IMR-90 (cell line): ENCODE measurements around the gene PRR12. TPM values are rescaled to one million over a fixed set of nuclear protein-coding genes. Genes with fewer than 3 reads are reported as not detected.

Source experiments
- ATAC-seq: fragments of 200-7000 bp; cut with Tn5 transposase; 2 replicates; pipeline ENCODE4 v1.9.1; 2020; ENCODE audit warnings: low read depth, mild to moderate bottlenecking, moderate library complexity
- BruUV-seq: library from RNA; stranded (reverse); fragments of 400-500 nt; replicated peaks from 2 replicates; lab custom pipeline; 2021; lab: Mats Ljungman, UMichigan
- CTCF ChIA-PET: fragments of 300-600 bp; formaldehyde crosslinking; extraction: SDS; loops from one replicate; lab custom pipeline; 2021; ENCODE audit warnings: antibody characterized with exemption; lab: Yijun Ruan, JAX
- POLR2A ChIA-PET: fragments of 300-600 bp; sonication (Branson Sonifier 250); formaldehyde crosslinking; loops from one replicate; lab custom pipeline; 2022; ENCODE audit warnings: antibody characterized with exemption; ENCODE audit not compliant: unreplicated experiment; lab: Charles Lee
- DNase-seq: peaks from one replicate; pipeline ENCODE4 v3.0.0; 2013
- H2AFZ ChIP-seq: replicated peaks from 2 replicates; pipeline ENCODE3; 2013; ENCODE audit warnings: low read length, mild to moderate bottlenecking; ENCODE audit not compliant: poor library complexity
- H2AK5ac ChIP-seq: 2 replicates; pipeline ENCODE4 v1.6.1; 2013; ENCODE audit warnings: low read depth, low read length, inconsistent platforms
- H2AK9ac ChIP-seq: replicated peaks from 2 replicates; pipeline ENCODE3; 2013; ENCODE audit warnings: mild to moderate bottlenecking, low read depth, low read length, moderate library complexity; ENCODE audit not compliant: poor library complexity
- H2BK120ac ChIP-seq: 2 replicates; pipeline ENCODE4 v1.6.1; 2013; ENCODE audit warnings: low read depth, low read length, inconsistent platforms
- H2BK15ac ChIP-seq: 3 replicates; pipeline ENCODE4 v1.6.1; 2013; ENCODE audit warnings: low read depth, low read length, inconsistent platforms
- H2BK20ac ChIP-seq: 2 replicates; pipeline ENCODE4 v1.6.1; 2013; ENCODE audit warnings: low read depth, mild to moderate bottlenecking, inconsistent platforms, low read length, moderate library complexity
- H2BK5ac ChIP-seq: 2 replicates; pipeline ENCODE4 v1.6.1; 2013; ENCODE audit warnings: mild to moderate bottlenecking, low read depth, low read length, inconsistent platforms; ENCODE audit not compliant: poor library complexity, severe bottlenecking
- H3K14ac ChIP-seq: replicated peaks from 2 replicates; pipeline ENCODE4 v1.6.1; 2013; ENCODE audit warnings: low read depth, low read length, inconsistent platforms
- H3K18ac ChIP-seq: 2 replicates; pipeline ENCODE4 v1.6.1; 2013; ENCODE audit warnings: low read depth, low read length, control low read depth
- H3K23ac ChIP-seq: 2 replicates; pipeline ENCODE4 v1.6.1; 2013; ENCODE audit warnings: low read depth, low read length, inconsistent platforms
- H3K27ac ChIP-seq: 2 replicates; pipeline ENCODE4 v1.5.1; 2013; ENCODE audit warnings: mild to moderate bottlenecking, control low read depth, low read length; ENCODE audit not compliant: insufficient read depth
- H3K27me3 ChIP-seq: 2 replicates; pipeline ENCODE4 v1.6.1; 2013; ENCODE audit warnings: low read length; ENCODE audit not compliant: control insufficient read depth, insufficient read depth
- H3K36me3 ChIP-seq: 2 replicates; pipeline ENCODE4 v1.6.1; 2013; ENCODE audit warnings: low read length, mixed read lengths; ENCODE audit not compliant: control insufficient read depth, insufficient read depth
- H3K4ac ChIP-seq: 2 replicates; pipeline ENCODE4 v1.6.1; 2013; ENCODE audit warnings: low read depth, low read length, inconsistent platforms
- H3K4me1 ChIP-seq: 2 replicates; pipeline ENCODE4 v1.6.1; 2013; ENCODE audit warnings: low read length, mixed read lengths; ENCODE audit not compliant: control insufficient read depth, insufficient read depth
- H3K4me2 ChIP-seq: 2 replicates; pipeline ENCODE4 v1.6.1; 2013; ENCODE audit warnings: low read depth, mild to moderate bottlenecking, control low read depth, low read length, moderate library complexity
- H3K4me3 ChIP-seq: 2 replicates; pipeline ENCODE4 v1.5.1; 2013; ENCODE audit warnings: low read depth, mild to moderate bottlenecking, control low read depth, low read length, moderate library complexity; ENCODE audit not compliant: insufficient read depth
- H3K56ac ChIP-seq: 2 replicates; pipeline ENCODE4 v1.6.1; 2013; ENCODE audit warnings: low read length, inconsistent platforms; ENCODE audit not compliant: insufficient read depth; ENCODE audit errors: extremely low read depth
- H3K79me1 ChIP-seq, 2 experiments: 2 replicates each; pipeline ENCODE4 v1.6.1; 2013; ENCODE audit warnings: low read length in 2 of 2, inconsistent platforms in 1 of 2, low read depth in 1 of 2
- H3K9ac ChIP-seq: 2 replicates; pipeline ENCODE4 v1.6.1; 2013; ENCODE audit warnings: low read depth, low read length, control low read depth
- H3K9me1 ChIP-seq: 2 replicates; pipeline ENCODE4 v1.6.1; 2013; ENCODE audit warnings: low read length, inconsistent platforms; ENCODE audit not compliant: insufficient read depth
- H3K9me3 ChIP-seq: 2 replicates; pipeline ENCODE4 v1.6.1; 2013; ENCODE audit warnings: low read length; ENCODE audit not compliant: control insufficient read depth, insufficient read depth
- H4K20me1 ChIP-seq: 2 replicates; pipeline ENCODE4 v1.6.1; 2013; ENCODE audit warnings: low read length, inconsistent platforms; ENCODE audit not compliant: insufficient read depth
- H4K5ac ChIP-seq: 2 replicates; pipeline ENCODE4 v1.6.1; 2013; ENCODE audit warnings: mild to moderate bottlenecking, low read depth, low read length, control low read depth
- H4K8ac ChIP-seq, 2 experiments: 2 replicates each; pipeline ENCODE4 v1.6.1; 2013; ENCODE audit warnings: low read depth in 2 of 2, low read length in 2 of 2, control low read depth in 1 of 2, inconsistent platforms in 1 of 2
- H4K91ac ChIP-seq: 2 replicates; pipeline ENCODE4 v1.6.1; 2013; ENCODE audit warnings: low read depth, low read length, inconsistent platforms; ENCODE audit not compliant: insufficient read depth
- BHLHE40 ChIP-seq: fragments of 150-350 bp; IDR thresholded peaks from 2 replicates; pipeline ENCODE4 v1.6.1; 2016; ENCODE audit warnings: mild to moderate bottlenecking, low read depth, low read length
- CEBPB ChIP-seq: IDR thresholded peaks from 2 replicates; pipeline ENCODE4 v1.6.1; 2012; ENCODE audit warnings: low read depth, low read length, improper control_type of control experiment
- RAD21 ChIP-seq: IDR thresholded peaks from 2 replicates; pipeline ENCODE4 v1.6.1; 2012; ENCODE audit warnings: low read length, improper control_type of control experiment
- RFX5 ChIP-seq: IDR thresholded peaks from 2 replicates; pipeline ENCODE4 v1.8.0; 2012; ENCODE audit warnings: low read depth, mild to moderate bottlenecking, low read length, moderate library complexity
- USF2 ChIP-seq: fragments of 150-350 bp; IDR thresholded peaks from 2 replicates; pipeline ENCODE4 v1.6.1; 2017; ENCODE audit warnings: mild to moderate bottlenecking, antibody characterized with exemption, low read length, low read depth
- WGBS, 2 experiments: methylation state at CpG; one replicate each; pipeline versions ENCODE4 v1.1.5 to v1.1.7; 2013; ENCODE audit warnings: missing lambda C conversion rate in 2 of 2; ENCODE audit not compliant: insufficient read length in 1 of 2; ENCODE audit errors: extremely low coverage in 2 of 2; 5-methylcytosine and 5-hydroxymethylcytosine counted together
- dilution Hi-C: fragments of 300-500 bp; cut with HindIII; formaldehyde crosslinking; loops from one replicate; pipeline ENCODE4 v1.14.3; 2018; ENCODE audit warnings: low sequenced_read_pairs; ENCODE audit not compliant: unreplicated experiment
- in situ Hi-C: fragments of 300-500 bp; cut with MboI; formaldehyde crosslinking; loops from 3 replicates; pipeline ENCODE4 v1.14.3; 2019; ENCODE audit warnings: low sequenced_read_pairs, inconsistent platforms, mixed read lengths
- intact Hi-C: fragments of 100-400 bp; cut with micrococcal nuclease; formaldehyde crosslinking; loops from 2 replicates; pipeline ENCODE4 v1.10.0; 2022
- polyA plus RNA-seq, 3 experiments: library from polyadenylated mRNA; depleted of rRNA; stranded (reverse); fragments of >200 nt; gene quantifications; 2 replicates each; pipeline ENCODE4 v1.2.3, GENCODE V29; 2012; ENCODE audit warnings: low replicate concordance in 1 of 3
- total RNA-seq: library from RNA; depleted of rRNA; stranded (reverse); fragments of >200 nt; gene quantifications from 2 replicates; pipeline ENCODE4 v1.2.3, GENCODE V29; 2012

The PRR12 gene
- total and polyA plus RNA-seq, 2 of the 4 experiments (the other 2 are of a cell fraction), result 0.36 to 4.1 TPM

- no peak overlapping the region for H2AK5ac ChIP-seq
- no peak overlapping the region for H4K5ac ChIP-seq
- H3K9ac ChIP-seq, result peak overlapping the region; percentile 72; the same call in 1 of the 2 replicates
- H3K14ac ChIP-seq, result no peak overlapping the region
- ChIA-PET POLR2A (interaction anchor here (0.5 kb wide), 1 partner anchor 12 kb away, joined by 8 read pairs; no protein-coding TSS in a partner anchor), CTCF (interaction anchor here (1.2 to 2.1 kb wide), 2 partner anchors 9 to 12 kb away, joined by 3 to 6 read pairs; partner anchors contain the start of gene PRR12)
- no peaks in the 10 kb centered on the region for H3K9me3 ChIP-seq
- ATAC-seq, result no peak
- H3K4me3 ChIP-seq, result no peak overlapping the region; the same call in 1 of the 2 replicates
- H2AK9ac ChIP-seq, result no peak overlapping the region
- H4K8ac ChIP-seq, result no peak overlapping the region
- H3K36me3 ChIP-seq, result peaks cover 6% of the 10 kb centered on the region
- dilution Hi-C loops, result no loop called here
- H2BK5ac ChIP-seq, result no peak overlapping the region
- no peak overlapping the region for H4K91ac ChIP-seq
- H2BK15ac ChIP-seq, result no peak overlapping the region
- intact Hi-C loops, result no loop called here
- no peak for DNase-seq
- H4K20me1 ChIP-seq, result peaks cover 10% of the 10 kb centered on the region; the same call in 1 of the 2 replicates
- H2BK20ac ChIP-seq, result no peak overlapping the region
- peaks cover 13 to 42% of the 10 kb centered on the region in 2 experiments; a peak in 3 of 4 replicates for H3K79me1 ChIP-seq
- no peak overlapping the region for H3K27ac ChIP-seq
- in situ Hi-C loops, result no loop called here
- H3K18ac ChIP-seq, result no peak overlapping the region
- no CpG with 5 or more reads among the region's 4 CpGs for WGBS, 2 experiments
- H3K56ac ChIP-seq, result no peak overlapping the region
- H3K4me2 ChIP-seq, result peak overlapping the region; percentile 94
- H2BK120ac ChIP-seq, result no peak overlapping the region
- H3K4me1 ChIP-seq, result no peaks in the 10 kb centered on the region
- no TSS peak for BruUV-seq
- H3K23ac ChIP-seq, result peak overlapping the region; percentile 26; the same call in 1 of the 2 replicates
- H3K4ac ChIP-seq, result no peak overlapping the region
- H2AFZ ChIP-seq, result no peak overlapping the region
- no peaks in the 10 kb centered on the region for H3K9me1 ChIP-seq
- no peaks in the 10 kb centered on the region for H3K27me3 ChIP-seq
- TF ChIP-seq RAD21 (no peak), BHLHE40 (no peak), USF2 (no peak), RFX5 (no peak), CEBPB (no peak)
Observed at GRCh38 chr19:49579193-49579592, 11.8 kb upstream of the PRR12 start.
